HFF-Myc (cell line): ENCODE measurements around the gene ZIC4.

ENCODE experiments used
- DNase-seq: peaks from one replicate; pipeline ENCODE4 v3.0.0-alpha.2; 2011; ENCODE audit warnings: low read depth; ENCODE audit errors: extremely low read depth
- H3K4me3 ChIP-seq: replicated peaks from 2 replicates; pipeline ENCODE4 v1.5.1; 2011; ENCODE audit warnings: low read depth, mild to moderate bottlenecking, control low read depth, low read length
- CTCF ChIP-seq: IDR thresholded peaks from 2 replicates; pipeline ENCODE4 v1.5.1; 2012; ENCODE audit warnings: mild to moderate bottlenecking, low read depth, low read length, control low read depth; ENCODE audit errors: missing control alignments

The ZIC4 gene

GRCh38 chr3:147365196-147366115 is 40.9 kb downstream of the ZIC4 start:
- H3K4me3 ChIP-seq, result no peak overlapping the region
- TF ChIP-seq CTCF, result no peak
- DNase-seq, result no peak

- no peak for DNase-seq
- TF ChIP-seq CTCF, result no peak
- no peak overlapping the region for H3K4me3 ChIP-seq
These were observed 41.6 kb downstream of the ZIC4 start for GRCh38 chr3:147364771-147365170.

GRCh38 chr3:147361454-147362420 is 44.6 kb downstream of the ZIC4 start:
- TF ChIP-seq CTCF, result peak; percentile 84
- peak; percentile 12 for DNase-seq
- H3K4me3 ChIP-seq, result no peak overlapping the region

GRCh38 chr3:147360646-147361453 is 45.5 kb downstream of the ZIC4 start:
- TF ChIP-seq CTCF, result no peak
- H3K4me3 ChIP-seq, result no peak overlapping the region
- DNase-seq, result no peak

GRCh38 chr3:147360051-147360439 is 46.3 kb downstream of the ZIC4 start:
- no peak overlapping the region for H3K4me3 ChIP-seq
- no peak for TF ChIP-seq CTCF
- DNase-seq, result no peak
